B cell (primary cell): ENCODE results near the gene PLIN5. TPM values are rescaled to one million over a fixed set of nuclear protein-coding genes. Genes with fewer than 3 reads are reported as not detected.

Experiments used
- ATAC-seq: fragments of 200-7000 bp; cut with Tn5 transposase; one replicate; pipeline ENCODE4 v1.10.0; 2021; ENCODE audit warnings: low read depth, mild to moderate bottlenecking, moderate number of reproducible peaks, moderate library complexity
- CTCF ChIA-PET: fragments of 350-600 bp; sonication (Branson Sonifier 250); formaldehyde crosslinking; loops from one replicate; lab custom pipeline; 2021; ENCODE audit warnings: antibody characterized with exemption, inconsistent platforms; lab: Charles Lee
- POLR2A ChIA-PET: fragments of 350-600 bp; sonication (Branson Sonifier 250); formaldehyde crosslinking; loops from one replicate; lab custom pipeline; 2021; ENCODE audit warnings: antibody characterized with exemption; lab: Charles Lee
- DNase-seq: peaks from one replicate; pipeline ENCODE4 v3.0.0; 2013
- H2AFZ ChIP-seq: 2 replicates; pipeline ENCODE4 v1.6.1; 2012; ENCODE audit warnings: mild to moderate bottlenecking, low read depth, low read length; ENCODE audit not compliant: insufficient read depth, poor library complexity, severe bottlenecking
- H3K27ac ChIP-seq, 2 donors: 1 replicate in 1 of 2; 2 replicates in 1 of 2; pipeline ENCODE4 v1.5.1; 2012 to 2013; ENCODE audit warnings: low read length in 2 of 2, mild to moderate bottlenecking in 2 of 2, moderate library complexity in 1 of 2
- H3K27me3 ChIP-seq, 4 experiments: fragments of 200-600 bp in 1 of 4; sonication (generic) in 1 of 4; replicated peaks in 1 of 4; 1 replicate in 2 of 4; 2 replicates in 2 of 4; pipeline versions ENCODE4 v1.6.1 to v1.7.0; 2013 to 2016; ENCODE audit warnings: low read length in 3 of 4, mild to moderate bottlenecking in 2 of 4, mixed read lengths in 1 of 4, moderate library complexity in 1 of 4; ENCODE audit not compliant: insufficient read depth in 4 of 4, control insufficient read depth in 3 of 4; ENCODE audit errors: control extremely low read depth in 1 of 4
- H3K36me3 ChIP-seq, 2 experiments: replicated peaks in 1 of 2; 1 replicate in 1 of 2; 2 replicates in 1 of 2; pipeline versions ENCODE4 v1.6.1 to v1.7.1; 2013; ENCODE audit warnings: low read length in 1 of 2; ENCODE audit not compliant: insufficient read depth in 2 of 2, control insufficient read depth in 1 of 2; ENCODE audit errors: control extremely low read depth in 1 of 2, extremely low read depth in 1 of 2
- H3K4me1 ChIP-seq, 2 donors: fragments of 200-600 bp in 1 of 2; sonication (generic) in 1 of 2; 1 replicate in 1 of 2; 2 replicates in 1 of 2; pipeline versions ENCODE4 v1.5.1 to v1.6.1; 2013 to 2017; ENCODE audit warnings: low read length in 2 of 2; ENCODE audit not compliant: control insufficient read depth in 2 of 2, insufficient read depth in 2 of 2
- H3K4me2 ChIP-seq: replicated peaks from 2 replicates; pipeline ENCODE3; 2012; ENCODE audit warnings: mild to moderate bottlenecking, low read depth, low read length; ENCODE audit not compliant: poor library complexity, severe bottlenecking
- H3K4me3 ChIP-seq, 5 experiments: fragments of 200-600 bp in 1 of 5; sonication (generic) in 1 of 5; 1 replicate in 3 of 5; 2 replicates in 2 of 5; pipeline versions ENCODE4 v1.5.1 to v1.7.0; 2011 to 2016; ENCODE audit warnings: low read length in 4 of 5, mild to moderate bottlenecking in 4 of 5, low read depth in 2 of 5, control low read depth in 1 of 5, moderate library complexity in 1 of 5; ENCODE audit not compliant: insufficient read depth in 1 of 5; ENCODE audit errors: control extremely low read depth in 1 of 5, extremely low read depth in 1 of 5
- H3K79me2 ChIP-seq: fragments of 200-600 bp; sonication (generic); one replicate; pipeline ENCODE4 v1.6.0; 2016; ENCODE audit warnings: low read length; ENCODE audit not compliant: control insufficient read depth, insufficient read depth
- H3K9ac ChIP-seq: fragments of 200-600 bp; sonication (generic); 2 replicates; pipeline ENCODE4 v1.6.1; 2017; ENCODE audit warnings: mild to moderate bottlenecking, low read length, moderate library complexity
- H3K9me3 ChIP-seq, 3 donors: one replicate each; pipeline versions ENCODE4 v1.6.1 to v1.7.1; 2013; ENCODE audit warnings: low read length in 2 of 3; ENCODE audit not compliant: control insufficient read depth in 2 of 3, insufficient read depth in 1 of 3; ENCODE audit errors: control extremely low read depth in 1 of 3
- H4K20me1 ChIP-seq: 2 replicates; pipeline ENCODE4 v1.6.0; 2012; ENCODE audit warnings: mild to moderate bottlenecking, low read length; ENCODE audit not compliant: insufficient read depth, control insufficient read depth, poor library complexity, severe bottlenecking
- H3K27ac Mint-ChIP-seq: one replicate; pipeline ENCODE4 v1.8.0; 2021; ENCODE audit warnings: mixed read lengths
- H3K27me3 Mint-ChIP-seq: one replicate; pipeline ENCODE4 v1.8.0; 2021; ENCODE audit warnings: mixed read lengths
- H3K4me1 Mint-ChIP-seq: one replicate; pipeline ENCODE4 v1.8.0; 2021; ENCODE audit warnings: mixed read lengths
- H3K4me3 Mint-ChIP-seq: one replicate; pipeline ENCODE4 v1.8.0; 2021; ENCODE audit warnings: mixed read lengths
- H3K9me3 Mint-ChIP-seq: one replicate; pipeline ENCODE4 v1.8.0; 2022; ENCODE audit warnings: mixed read lengths; ENCODE audit not compliant: insufficient read depth
- CTCF ChIP-seq: fragments of 200-600 bp; IDR thresholded peaks from one replicate; pipeline ENCODE4 v1.8.0; 2022; ENCODE audit warnings: antibody characterized with exemption, mild to moderate bottlenecking
- EZH2 ChIP-seq: IDR thresholded peaks from 2 replicates; pipeline ENCODE4 v1.6.1; 2012; ENCODE audit warnings: borderline replicate concordance, low read depth, mild to moderate bottlenecking, moderate library complexity, low read length; ENCODE audit not compliant: insufficient read depth, poor library complexity, severe bottlenecking
- WGBS: methylation state at CpG from one replicate; pipeline ENCODE4 v1.1.5; 2013; ENCODE audit warnings: missing lambda C conversion rate; ENCODE audit not compliant: insufficient coverage; 5-methylcytosine and 5-hydroxymethylcytosine counted together
- intact Hi-C: fragments of 100-400 bp; cut with micrococcal nuclease; formaldehyde crosslinking; loops from one replicate; pipeline ENCODE4 v1.10.0; 2022
- polyA plus RNA-seq: library from polyadenylated mRNA; depleted of rRNA; stranded (reverse); fragments of >200 nt; gene quantifications from 2 replicates; pipeline ENCODE4 v1.2.3, GENCODE V29; 2012
- total RNA-seq, 2 donors: library from RNA; stranded (reverse); fragments of 120-200 nt in 1 of 2; gene quantifications; 1 replicate in 1 of 2; 2 replicates in 1 of 2; pipeline versions ENCODE4 v1.2.3 to v1.2.4, GENCODE V29; 2013 to 2022

PLIN5 gene
- total and polyA plus RNA-seq, 2 donors (not counting 1 experiment from before 2014, with no cell fraction given) = 0.15 to 0.27 TPM

- Histone ChIP-seq H3K79me2 (no peaks in the 10 kb centered on the region), H3K4me3 (no peak overlapping the region), H3K27ac (no peak overlapping the region), H3K36me3 (no peaks in the 10 kb centered on the region), H2AFZ (no peak overlapping the region), H4K20me1 (no peaks in the 10 kb centered on the region), H3K9me3 (peaks cover 0 to 14% (median 0%) of the 10 kb centered on the region in 3 donors), H3K4me2 (no peak overlapping the region), H3K4me1 (peaks cover 0 to 4% of the 10 kb centered on the region in 2 donors), H3K27me3 (peaks cover 0 to 11% (median 2%) of the 10 kb centered on the region in 4 experiments), H3K9ac (no peak overlapping the region)
- H3K4me1 Mint-ChIP-seq = peaks cover 3% of the 10 kb centered on the region
- ATAC-seq (no peak), DNase-seq (no peak)
- ChIA-PET CTCF (interaction anchor here (0.6 to 1.0 kb wide), 2 partner anchors 79 to 80 kb away, joined by 3 to 5 read pairs; no protein-coding TSS in a partner anchor), POLR2A (no interaction called here)
- H3K9me3 Mint-ChIP-seq = no peaks in the 10 kb centered on the region
- H3K27ac Mint-ChIP-seq = no peak overlapping the region
- no peak overlapping the region for H3K4me3 Mint-ChIP-seq
- WGBS = 85% methylated on average over 28 of the region's 33 CpGs
- H3K27me3 Mint-ChIP-seq = peaks cover 9% of the 10 kb centered on the region
- TF ChIP-seq EZH2 = no peak
- TF ChIP-seq CTCF = no peak
- intact Hi-C loops = loop anchor here (5.0 kb wide), 1 partner anchor 80 kb away; the partner anchor contains the start of gene TNFAIP8L1
These were observed 22.3 kb upstream of the PLIN5 start for GRCh38 chr19:4557144-4557970.
